Keratinocyte (primary cell): Measurements from ENCODE around the gene PLCD4. TPM values are rescaled to one million over a fixed set of nuclear protein-coding genes. Genes with fewer than 3 reads are reported as not detected.
A peak's percentile ranks its signal among the peaks of the same experiment; 100 is the strongest.

Experiments
- DNase-seq: peaks from one replicate; pipeline ENCODE4 v3.0.0-alpha.2; 2011; ENCODE audit warnings: low read depth, missing footprints, low spot score
- FAIRE-seq: peaks from 2 replicates; lab custom pipeline; 2011; peaks lifted over from hg19 to GRCh38; lab: Jason Lieb, UNC
- H2AFZ ChIP-seq: 2 replicates; pipeline ENCODE4 v1.6.0; 2012; ENCODE audit warnings: low read length, control low read depth, inconsistent platforms; ENCODE audit not compliant: control insufficient read depth
- H3K27ac ChIP-seq: 2 replicates; pipeline ENCODE4 v1.5.1; 2011; ENCODE audit warnings: low read length; ENCODE audit not compliant: control insufficient read depth, insufficient read depth
- H3K27me3 ChIP-seq: 3 replicates; pipeline ENCODE4 v1.6.0; 2011; ENCODE audit warnings: low read length; ENCODE audit not compliant: control insufficient read depth, insufficient read depth; ENCODE audit errors: extremely low read depth
- H3K36me3 ChIP-seq, 2 experiments: 2 replicates in 1 of 2; 3 replicates in 1 of 2; pipeline ENCODE4 v1.5.1; 2011; ENCODE audit warnings: low read length in 2 of 2, mild to moderate bottlenecking in 1 of 2; ENCODE audit not compliant: control insufficient read depth in 2 of 2, insufficient read depth in 2 of 2; ENCODE audit errors: extremely low read depth in 1 of 2
- H3K4me1 ChIP-seq: 3 replicates; pipeline ENCODE4 v1.5.1; 2011; ENCODE audit warnings: low read length; ENCODE audit not compliant: control insufficient read depth, insufficient read depth; ENCODE audit errors: extremely low read depth
- H3K4me2 ChIP-seq: 3 replicates; pipeline ENCODE4 v1.6.0; 2011; ENCODE audit warnings: low read depth, low read length; ENCODE audit not compliant: control insufficient read depth, insufficient read depth; ENCODE audit errors: extremely low read depth
- H3K4me3 ChIP-seq, 3 experiments: fragments of 200-600 bp in 1 of 3; sonication (generic) in 1 of 3; 2 replicates in 2 of 3; 3 replicates in 1 of 3; pipeline ENCODE4 v1.5.1; 2011 to 2016; ENCODE audit warnings: low read length in 3 of 3, mild to moderate bottlenecking in 3 of 3, control low read depth in 2 of 3, inconsistent platforms in 1 of 3, low read depth in 1 of 3, mixed read lengths in 1 of 3, mixed run types in 1 of 3, moderate library complexity in 1 of 3; ENCODE audit not compliant: control insufficient read depth in 2 of 3, insufficient read depth in 2 of 3; ENCODE audit errors: extremely low read depth in 1 of 3
- H3K79me2 ChIP-seq: 2 replicates; pipeline ENCODE4 v1.6.0; 2012; ENCODE audit warnings: low read length; ENCODE audit not compliant: control insufficient read depth, insufficient read depth
- H3K9ac ChIP-seq: 3 replicates; pipeline ENCODE4 v1.6.0; 2011; ENCODE audit warnings: low read length; ENCODE audit not compliant: control insufficient read depth, insufficient read depth; ENCODE audit errors: extremely low read depth
- H3K9me1 ChIP-seq: 3 replicates; pipeline ENCODE4 v1.6.0; 2011; ENCODE audit warnings: low read length; ENCODE audit not compliant: control insufficient read depth, insufficient read depth; ENCODE audit errors: extremely low read depth
- H3K9me3 ChIP-seq: 2 replicates; pipeline ENCODE4 v1.5.1; 2012; ENCODE audit warnings: low read depth, low read length; ENCODE audit not compliant: control insufficient read depth
- H4K20me1 ChIP-seq: 3 replicates; pipeline ENCODE4 v1.6.0; 2011; ENCODE audit warnings: low read length; ENCODE audit not compliant: control insufficient read depth, insufficient read depth; ENCODE audit errors: extremely low read depth
- EZH2 ChIP-seq: IDR thresholded peaks from one replicate; pipeline ENCODE4 v1.6.1; 2012; ENCODE audit warnings: inconsistent platforms, mild to moderate bottlenecking, low read length, moderate library complexity
- dilution Hi-C: fragments of 300-500 bp; cut with MboI; formaldehyde crosslinking; loops from one replicate; pipeline ENCODE4 v1.7.0; 2020; ENCODE audit warnings: low sequenced_read_pairs; ENCODE audit not compliant: extremely low pct_ligation_motif_present
- polyA plus RNA-seq, 5 experiments: library from polyadenylated mRNA; depleted of rRNA in 3 of 5; stranded (reverse) in 3 of 5; stranded (forward) in 1 of 5; unstranded in 1 of 5; fragments of >200 nt; gene quantifications; 1 replicate in 1 of 5; 2 replicates in 3 of 5; 3 replicates in 1 of 5; pipeline versions ENCODE4 v1.2.1 to v1.2.3, GENCODE V29; 2011 to 2012; ENCODE audit warnings: missing spikeins in 2 of 5, low read depth in 1 of 5, low replicate concordance in 1 of 5
- TF ChIP-seq, protein P1 (sequence below), 3 experiments: IDR thresholded peaks in 1 of 3; conservative IDR thresholded peaks in 1 of 3; optimal IDR thresholded peaks in 1 of 3; 2 replicates in 2 of 3; 3 replicates in 1 of 3; pipeline versions ENCODE3 to v1.5.1; 2011; ENCODE audit warnings: low read length in 3 of 3, mild to moderate bottlenecking in 3 of 3, moderate library complexity in 2 of 3, control low read depth in 1 of 3, inconsistent platforms in 1 of 3; ENCODE audit not compliant: insufficient read depth in 2 of 3; ENCODE audit errors: extremely low read depth in 1 of 3

PLCD4 gene
- polyA plus RNA-seq, 1 donor (not counting 4 experiments of a cell fraction or from before 2014, with no cell fraction given): 15.3 TPM

DNA sequence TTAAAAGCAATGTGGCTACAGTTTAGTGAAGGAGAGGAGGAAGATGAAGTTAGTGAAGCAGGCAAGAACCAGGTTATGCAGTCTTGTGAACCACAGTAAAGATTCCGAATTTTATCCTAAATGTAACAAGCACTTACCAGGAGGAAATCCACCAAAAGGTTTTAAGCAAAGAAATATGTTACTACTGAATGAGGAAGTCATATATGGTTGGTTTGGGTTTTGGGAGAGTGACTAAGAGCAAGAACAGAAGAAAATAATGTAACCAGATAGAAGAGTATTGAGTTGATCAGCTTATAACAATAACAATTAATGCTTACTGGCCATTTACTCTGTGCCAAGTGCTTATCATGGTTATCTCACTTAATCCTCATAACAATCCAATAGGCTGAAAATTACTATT is 41.4 kb upstream of the PLCD4 start:
- no peak for FAIRE-seq
- DNase-seq: no peak
- Histone ChIP-seq H2AFZ (no peak overlapping the region), H3K27ac (no peak overlapping the region), H3K4me3 (no peak overlapping the region), H3K9ac (no peak overlapping the region), H3K4me1 (peaks cover 29% of the 10 kb centered on the region), H3K4me2 (peak overlapping the region; percentile 97), H3K36me3 (no peaks in the 10 kb centered on the region), H3K27me3 (no peaks in the 10 kb centered on the region), H3K9me1 (no peaks in the 10 kb centered on the region), H3K9me3 (no peaks in the 10 kb centered on the region), H3K79me2 (peaks cover 62% of the 10 kb centered on the region), H4K20me1 (no peaks in the 10 kb centered on the region)
- TF ChIP-seq, protein P1, sequence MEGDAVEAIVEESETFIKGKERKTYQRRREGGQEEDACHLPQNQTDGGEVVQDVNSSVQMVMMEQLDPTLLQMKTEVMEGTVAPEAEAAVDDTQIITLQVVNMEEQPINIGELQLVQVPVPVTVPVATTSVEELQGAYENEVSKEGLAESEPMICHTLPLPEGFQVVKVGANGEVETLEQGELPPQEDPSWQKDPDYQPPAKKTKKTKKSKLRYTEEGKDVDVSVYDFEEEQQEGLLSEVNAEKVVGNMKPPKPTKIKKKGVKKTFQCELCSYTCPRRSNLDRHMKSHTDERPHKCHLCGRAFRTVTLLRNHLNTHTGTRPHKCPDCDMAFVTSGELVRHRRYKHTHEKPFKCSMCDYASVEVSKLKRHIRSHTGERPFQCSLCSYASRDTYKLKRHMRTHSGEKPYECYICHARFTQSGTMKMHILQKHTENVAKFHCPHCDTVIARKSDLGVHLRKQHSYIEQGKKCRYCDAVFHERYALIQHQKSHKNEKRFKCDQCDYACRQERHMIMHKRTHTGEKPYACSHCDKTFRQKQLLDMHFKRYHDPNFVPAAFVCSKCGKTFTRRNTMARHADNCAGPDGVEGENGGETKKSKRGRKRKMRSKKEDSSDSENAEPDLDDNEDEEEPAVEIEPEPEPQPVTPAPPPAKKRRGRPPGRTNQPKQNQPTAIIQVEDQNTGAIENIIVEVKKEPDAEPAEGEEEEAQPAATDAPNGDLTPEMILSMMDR (optimal IDR thresholded peaks at IDR 0.05 in 1 of 3, IDR thresholded peaks at IDR 0.05 in 1 of 3, conservative IDR thresholded peaks at IDR 0.05 in 1 of 3; ENCODE audit: extremely low read depth in 1 of 3, insufficient read depth in 2 of 3, low read length in 3 of 3): no peak
- TF ChIP-seq EZH2: no peak
- dilution Hi-C loops: no loop called here

DNA sequence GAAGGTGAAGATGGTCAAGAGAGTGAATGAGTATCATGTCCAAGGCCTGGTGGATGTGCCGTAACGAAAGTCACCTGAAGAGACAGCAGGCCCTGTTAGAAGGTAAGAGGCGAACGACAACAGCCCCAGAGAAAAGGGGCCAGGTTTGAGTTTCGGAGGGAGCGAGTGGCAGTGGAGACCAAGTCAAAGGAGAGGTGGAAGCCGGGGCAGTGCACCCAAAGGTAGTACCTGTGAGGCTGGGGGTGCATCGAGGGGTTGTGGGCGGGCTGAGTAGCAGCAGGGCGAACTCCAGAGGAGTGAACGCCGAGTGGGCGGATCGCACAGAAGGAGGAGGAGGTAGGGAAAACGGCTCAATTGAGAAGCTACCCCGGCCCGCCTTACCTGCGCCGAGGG is 39.9 kb upstream of the PLCD4 start:
- dilution Hi-C loops: no loop called here
- H3K4me3 ChIP-seq: peak overlapping the region; percentile 73 to 95 (median 88)
- peaks cover 2 to 7% of the 10 kb centered on the region in 2 experiments for H3K36me3 ChIP-seq
- H3K27ac ChIP-seq: peak overlapping the region; percentile 96
- FAIRE-seq: no peak
- peaks cover 29% of the 10 kb centered on the region for H3K4me1 ChIP-seq
- peak overlapping the region; percentile 97 for H3K4me2 ChIP-seq
- peaks cover 76% of the 10 kb centered on the region for H3K79me2 ChIP-seq
- TF ChIP-seq, protein P1 (optimal IDR thresholded peaks at IDR 0.05 in 1 of 3, IDR thresholded peaks at IDR 0.05 in 1 of 3, conservative IDR thresholded peaks at IDR 0.05 in 1 of 3; ENCODE audit: extremely low read depth in 1 of 3, insufficient read depth in 2 of 3, low read length in 3 of 3): no peak
- TF ChIP-seq EZH2: no peak
- H3K9me1 ChIP-seq: no peaks in the 10 kb centered on the region
- DNase-seq: peak; percentile 21
- no peaks in the 10 kb centered on the region for H3K27me3 ChIP-seq
- no peaks in the 10 kb centered on the region for H3K9me3 ChIP-seq
- no peaks in the 10 kb centered on the region for H4K20me1 ChIP-seq
- H3K9ac ChIP-seq: peak overlapping the region; percentile 99
- peak overlapping the region; percentile 94 for H2AFZ ChIP-seq
